ENCODE data around the gene ENG. TPM values are rescaled to one million over a fixed set of nuclear protein-coding genes. Genes with fewer than 3 reads are reported as not detected.

The ENG gene
- total RNA-seq, 1 donor: 60.8 TPM

GRCh38 chr9:127893392-127893791 is 38.9 kb upstream of the ENG start:
- Histone ChIP-seq H3K4me2 (ENCODE audit: insufficient read depth, low read length) (no peak overlapping the region), H3K27me3 (ENCODE audit: insufficient read depth, low read length) (no peaks in the 10 kb centered on the region), H3K4me1 (ENCODE audit: insufficient read depth, low read length) (peaks cover 15% of the 10 kb centered on the region), H3K27ac (ENCODE audit: low read depth, low read length) (no peak overlapping the region), H3K36me3 (ENCODE audit: insufficient read depth, low read length) (peaks cover 73% of the 10 kb centered on the region), H3K9me3 (ENCODE audit: low read depth, low read length) (peaks cover 2% of the 10 kb centered on the region), H4K20me1 (ENCODE audit: insufficient read depth, low read length) (peaks cover 28% of the 10 kb centered on the region), H2AFZ (ENCODE audit: low read length) (no peak overlapping the region), H3K4me3 (ENCODE audit: insufficient read depth, low read length) (no peak overlapping the region), H3K79me2 (ENCODE audit: insufficient read depth, low read length) (peaks cover 33% of the 10 kb centered on the region)
- DNase-seq (ENCODE audit: insufficient read length, low spot score, missing footprints): no peak
- TF ChIP-seq CTCF (IDR thresholded peaks at IDR 0.05; ENCODE audit: extremely low read depth, low read depth, low read length): no peak

- TF ChIP-seq CTCF (IDR thresholded peaks at IDR 0.05; ENCODE audit: extremely low read depth, low read depth, low read length): no peak
- no peak overlapping the region for H3K4me2 ChIP-seq (ENCODE audit: insufficient read depth, low read length)
- H3K4me1 ChIP-seq (ENCODE audit: insufficient read depth, low read length): peaks cover 12% of the 10 kb centered on the region
- no peak overlapping the region for H2AFZ ChIP-seq (ENCODE audit: low read length)
- H4K20me1 ChIP-seq (ENCODE audit: insufficient read depth, low read length): peaks cover 28% of the 10 kb centered on the region
- peak; percentile 37 for DNase-seq (ENCODE audit: insufficient read length, low spot score, missing footprints)
- peaks cover 31% of the 10 kb centered on the region for H3K79me2 ChIP-seq (ENCODE audit: insufficient read depth, low read length)
- peaks cover 2% of the 10 kb centered on the region for H3K9me3 ChIP-seq (ENCODE audit: low read depth, low read length)
- no peak overlapping the region for H3K27ac ChIP-seq (ENCODE audit: low read depth, low read length)
- no peak overlapping the region for H3K4me3 ChIP-seq (ENCODE audit: insufficient read depth, low read length)
- no peaks in the 10 kb centered on the region for H3K27me3 ChIP-seq (ENCODE audit: insufficient read depth, low read length)
- H3K36me3 ChIP-seq (ENCODE audit: insufficient read depth, low read length): peaks cover 75% of the 10 kb centered on the region
Measured at GRCh38 chr9:127892831-127893230, 38.4 kb upstream of the ENG start.

GRCh38 chr9:127890053-127890452 is 35.6 kb upstream of the ENG start:
- Histone ChIP-seq H2AFZ (ENCODE audit: low read length) (no peak overlapping the region), H3K79me2 (ENCODE audit: insufficient read depth, low read length) (peaks cover 7% of the 10 kb centered on the region), H3K27me3 (ENCODE audit: insufficient read depth, low read length) (no peaks in the 10 kb centered on the region), H3K27ac (ENCODE audit: low read depth, low read length) (no peak overlapping the region), H3K4me1 (ENCODE audit: insufficient read depth, low read length) (no peaks in the 10 kb centered on the region), H3K36me3 (ENCODE audit: insufficient read depth, low read length) (peaks cover 84% of the 10 kb centered on the region), H4K20me1 (ENCODE audit: insufficient read depth, low read length) (peaks cover 21% of the 10 kb centered on the region), H3K9me3 (ENCODE audit: low read depth, low read length) (peaks cover 2% of the 10 kb centered on the region), H3K4me3 (ENCODE audit: insufficient read depth, low read length) (no peak overlapping the region), H3K4me2 (ENCODE audit: insufficient read depth, low read length) (no peak overlapping the region)
- DNase-seq (ENCODE audit: insufficient read length, low spot score, missing footprints): peak; percentile 73
- TF ChIP-seq CTCF (IDR thresholded peaks at IDR 0.05; ENCODE audit: extremely low read depth, low read depth, low read length): no peak

DNA sequence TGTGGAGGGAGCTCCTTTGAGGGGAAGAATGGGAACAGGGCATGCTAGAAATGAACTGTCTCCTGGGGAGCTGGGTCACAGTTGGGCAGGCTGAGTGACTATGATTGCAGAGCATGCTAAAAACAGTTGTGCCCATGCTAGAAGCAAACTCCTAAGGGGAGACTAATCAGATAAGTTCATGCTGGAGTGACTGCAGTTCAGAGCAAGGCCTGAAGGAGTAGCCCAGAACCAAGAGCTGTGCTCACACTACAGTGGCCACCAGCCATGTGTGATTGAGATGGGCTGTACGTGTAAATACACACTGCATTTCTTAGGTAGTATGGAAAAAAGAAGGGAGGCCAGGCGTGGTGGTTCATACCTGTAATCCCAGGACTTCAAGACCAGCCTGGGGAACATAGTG is 33.3 kb upstream of the ENG start:
- no peaks in the 10 kb centered on the region for H3K4me1 ChIP-seq (ENCODE audit: insufficient read depth, low read length)
- H3K4me2 ChIP-seq (ENCODE audit: insufficient read depth, low read length): no peak overlapping the region
- peak; percentile 62 for DNase-seq (ENCODE audit: insufficient read length, low spot score, missing footprints)
- peaks cover 22% of the 10 kb centered on the region for H4K20me1 ChIP-seq (ENCODE audit: insufficient read depth, low read length)
- H3K27me3 ChIP-seq (ENCODE audit: insufficient read depth, low read length): no peaks in the 10 kb centered on the region
- H3K36me3 ChIP-seq (ENCODE audit: insufficient read depth, low read length): peaks cover 61% of the 10 kb centered on the region
- no peak overlapping the region for H2AFZ ChIP-seq (ENCODE audit: low read length)
- no peak overlapping the region for H3K27ac ChIP-seq (ENCODE audit: low read depth, low read length)
- H3K9me3 ChIP-seq (ENCODE audit: low read depth, low read length): no peaks in the 10 kb centered on the region
- no peak overlapping the region for H3K4me3 ChIP-seq (ENCODE audit: insufficient read depth, low read length)
- TF ChIP-seq CTCF (IDR thresholded peaks at IDR 0.05; ENCODE audit: extremely low read depth, low read depth, low read length): peak; percentile 40
- H3K79me2 ChIP-seq (ENCODE audit: insufficient read depth, low read length): peaks cover 3% of the 10 kb centered on the region
